ENCODE data around the gene RAB4B.

DNA sequence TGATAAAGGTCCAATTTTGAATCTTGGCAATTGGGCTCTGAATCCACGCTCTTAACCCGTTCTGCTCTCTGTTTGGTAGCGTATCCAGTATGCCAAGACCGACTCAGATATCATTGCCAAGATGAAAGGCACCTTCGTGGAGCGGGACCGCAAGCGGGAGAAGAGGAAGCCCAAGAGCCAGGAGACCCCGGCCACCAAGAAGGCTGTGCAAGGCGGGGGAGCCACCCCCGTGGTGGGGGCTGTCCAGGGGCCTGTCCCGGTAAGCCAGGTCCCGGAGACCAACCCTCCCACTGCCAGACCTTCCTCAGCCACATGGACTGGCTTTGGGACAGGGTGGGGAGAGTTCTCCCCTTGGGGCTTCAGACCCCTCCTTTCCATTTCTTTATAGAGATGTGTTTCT, 18.7 kb upstream of the RAB4B start:
- TF ChIP-seq, protein P1, sequence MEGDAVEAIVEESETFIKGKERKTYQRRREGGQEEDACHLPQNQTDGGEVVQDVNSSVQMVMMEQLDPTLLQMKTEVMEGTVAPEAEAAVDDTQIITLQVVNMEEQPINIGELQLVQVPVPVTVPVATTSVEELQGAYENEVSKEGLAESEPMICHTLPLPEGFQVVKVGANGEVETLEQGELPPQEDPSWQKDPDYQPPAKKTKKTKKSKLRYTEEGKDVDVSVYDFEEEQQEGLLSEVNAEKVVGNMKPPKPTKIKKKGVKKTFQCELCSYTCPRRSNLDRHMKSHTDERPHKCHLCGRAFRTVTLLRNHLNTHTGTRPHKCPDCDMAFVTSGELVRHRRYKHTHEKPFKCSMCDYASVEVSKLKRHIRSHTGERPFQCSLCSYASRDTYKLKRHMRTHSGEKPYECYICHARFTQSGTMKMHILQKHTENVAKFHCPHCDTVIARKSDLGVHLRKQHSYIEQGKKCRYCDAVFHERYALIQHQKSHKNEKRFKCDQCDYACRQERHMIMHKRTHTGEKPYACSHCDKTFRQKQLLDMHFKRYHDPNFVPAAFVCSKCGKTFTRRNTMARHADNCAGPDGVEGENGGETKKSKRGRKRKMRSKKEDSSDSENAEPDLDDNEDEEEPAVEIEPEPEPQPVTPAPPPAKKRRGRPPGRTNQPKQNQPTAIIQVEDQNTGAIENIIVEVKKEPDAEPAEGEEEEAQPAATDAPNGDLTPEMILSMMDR (IDR thresholded peaks at IDR 0.05) = no peak
- TF ChIP-seq POLR2A (IDR thresholded peaks at IDR 0.05) = no peak

Data from body of pancreas (tissue), 4 donors.